ENCODE data around the gene NCKAP5L. TPM values are rescaled to one million over a fixed set of nuclear protein-coding genes. Genes with fewer than 3 reads are reported as not detected.
"Not testable (repeated sequence)": the region's sequence is repeated elsewhere in the genome, so short reads cannot be mapped to it uniquely, and the experiment has no call there.

NCKAP5L gene, protein sequence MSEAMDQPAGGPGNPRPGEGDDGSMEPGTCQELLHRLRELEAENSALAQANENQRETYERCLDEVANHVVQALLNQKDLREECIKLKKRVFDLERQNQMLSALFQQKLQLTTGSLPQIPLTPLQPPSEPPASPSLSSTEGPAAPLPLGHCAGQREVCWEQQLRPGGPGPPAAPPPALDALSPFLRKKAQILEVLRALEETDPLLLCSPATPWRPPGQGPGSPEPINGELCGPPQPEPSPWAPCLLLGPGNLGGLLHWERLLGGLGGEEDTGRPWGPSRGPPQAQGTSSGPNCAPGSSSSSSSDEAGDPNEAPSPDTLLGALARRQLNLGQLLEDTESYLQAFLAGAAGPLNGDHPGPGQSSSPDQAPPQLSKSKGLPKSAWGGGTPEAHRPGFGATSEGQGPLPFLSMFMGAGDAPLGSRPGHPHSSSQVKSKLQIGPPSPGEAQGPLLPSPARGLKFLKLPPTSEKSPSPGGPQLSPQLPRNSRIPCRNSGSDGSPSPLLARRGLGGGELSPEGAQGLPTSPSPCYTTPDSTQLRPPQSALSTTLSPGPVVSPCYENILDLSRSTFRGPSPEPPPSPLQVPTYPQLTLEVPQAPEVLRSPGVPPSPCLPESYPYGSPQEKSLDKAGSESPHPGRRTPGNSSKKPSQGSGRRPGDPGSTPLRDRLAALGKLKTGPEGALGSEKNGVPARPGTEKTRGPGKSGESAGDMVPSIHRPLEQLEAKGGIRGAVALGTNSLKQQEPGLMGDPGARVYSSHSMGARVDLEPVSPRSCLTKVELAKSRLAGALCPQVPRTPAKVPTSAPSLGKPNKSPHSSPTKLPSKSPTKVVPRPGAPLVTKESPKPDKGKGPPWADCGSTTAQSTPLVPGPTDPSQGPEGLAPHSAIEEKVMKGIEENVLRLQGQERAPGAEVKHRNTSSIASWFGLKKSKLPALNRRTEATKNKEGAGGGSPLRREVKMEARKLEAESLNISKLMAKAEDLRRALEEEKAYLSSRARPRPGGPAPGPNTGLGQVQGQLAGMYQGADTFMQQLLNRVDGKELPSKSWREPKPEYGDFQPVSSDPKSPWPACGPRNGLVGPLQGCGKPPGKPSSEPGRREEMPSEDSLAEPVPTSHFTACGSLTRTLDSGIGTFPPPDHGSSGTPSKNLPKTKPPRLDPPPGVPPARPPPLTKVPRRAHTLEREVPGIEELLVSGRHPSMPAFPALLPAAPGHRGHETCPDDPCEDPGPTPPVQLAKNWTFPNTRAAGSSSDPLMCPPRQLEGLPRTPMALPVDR (N-terminal part only)
- total RNA-seq: 24.8 TPM

DNA sequence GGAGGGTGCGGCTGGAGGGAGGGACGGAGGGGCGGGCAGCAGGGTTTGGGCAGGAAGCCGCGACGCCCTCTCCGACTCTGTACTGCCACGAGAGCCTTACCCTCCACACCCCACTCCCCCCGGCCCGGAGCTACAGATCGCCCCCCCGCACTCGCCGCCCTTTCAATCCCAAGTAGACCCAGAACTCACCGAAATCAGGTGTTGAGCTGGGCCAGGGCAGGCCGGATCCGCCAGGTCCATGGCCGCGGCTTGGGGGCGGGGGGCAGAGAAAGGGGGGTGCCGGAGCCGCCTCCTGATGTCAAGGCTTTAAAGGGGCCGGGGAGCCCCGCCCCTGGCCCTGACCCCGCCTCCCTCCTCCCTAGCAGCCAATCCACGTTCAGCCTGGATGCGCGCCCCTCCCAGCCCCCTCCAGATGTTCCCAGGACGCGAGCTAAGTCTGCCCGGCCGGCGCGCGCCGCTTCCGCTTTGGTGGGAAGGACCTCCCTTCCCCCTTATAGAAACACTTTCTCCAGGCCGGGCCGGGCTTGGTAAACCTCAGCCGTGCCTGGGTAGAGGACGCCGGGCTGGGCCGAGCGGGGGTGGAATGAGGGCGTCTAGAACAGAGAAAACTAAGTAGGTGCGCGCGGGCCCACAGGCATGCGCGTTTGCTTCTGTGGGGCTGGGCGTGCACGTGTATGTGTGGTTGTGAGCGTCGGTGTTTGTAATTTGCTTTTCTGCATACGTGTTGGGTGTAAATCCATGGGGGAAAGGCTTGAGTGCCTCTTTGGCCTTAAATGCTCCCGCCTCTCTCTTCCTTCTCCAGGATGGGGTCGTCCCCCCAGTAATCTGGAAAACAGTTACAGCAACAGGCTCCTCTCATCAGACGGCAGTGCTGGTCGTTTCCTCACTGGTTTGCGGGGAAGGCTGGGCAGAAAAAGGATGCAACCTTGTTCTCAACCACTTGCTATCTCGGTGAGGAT lies at the start of gene NCKAP5L:
NCKAP5L (minus strand) TSS at position 281 of the 959 bp plus-strand sequence. CDS start 24,369 bp downstream, outside the sequence.
- peak; percentile 81 to 98 (median 98) for DNase-seq (ENCODE audit: low read depth in 2 of 3, low spot score in 2 of 3)

DNA sequence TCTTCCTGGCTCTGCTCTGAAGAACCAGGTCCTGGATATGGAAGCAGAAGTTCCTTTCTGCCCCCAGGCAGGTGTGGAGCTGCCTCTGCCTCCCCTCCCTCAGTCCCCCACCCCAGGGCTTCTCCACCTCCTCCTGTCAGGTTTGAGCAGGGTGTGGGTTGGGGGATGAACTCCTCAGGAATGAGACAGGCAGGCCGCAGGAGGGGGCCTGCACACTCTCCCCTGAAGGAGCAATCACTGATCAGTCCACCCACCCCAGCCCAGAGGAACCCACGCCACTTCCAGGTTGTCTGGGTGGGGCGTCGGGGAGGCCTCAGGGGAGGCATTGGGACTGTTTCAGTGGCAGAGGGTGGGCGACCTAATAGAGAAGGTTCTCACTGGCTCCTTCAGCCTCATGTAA lies 48.9 kb upstream of the NCKAP5L start:
- DNase-seq (ENCODE audit: low read depth in 2 of 3, low spot score in 2 of 3): no peak

DNA sequence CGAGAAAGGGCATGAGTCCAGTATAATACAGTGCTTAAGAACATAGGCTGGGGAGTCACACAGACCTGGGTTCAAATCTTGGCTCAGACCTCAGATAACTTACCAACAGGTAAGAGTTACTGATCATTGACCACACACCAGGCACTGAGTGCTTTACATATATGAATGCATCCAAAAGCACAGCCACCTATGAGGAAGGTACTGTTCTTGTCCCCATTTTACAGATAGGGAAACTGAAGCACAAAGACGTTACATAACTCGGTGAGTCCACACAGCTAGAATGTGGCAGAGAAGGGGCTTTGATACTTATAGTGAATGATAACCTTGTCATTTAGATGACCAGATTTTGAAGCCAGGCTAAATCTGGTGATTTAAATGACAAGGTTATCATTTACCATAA lies 47.9 kb upstream of the NCKAP5L start:
- DNase-seq (ENCODE audit: low read depth in 2 of 3, low spot score in 2 of 3): no peak

DNA sequence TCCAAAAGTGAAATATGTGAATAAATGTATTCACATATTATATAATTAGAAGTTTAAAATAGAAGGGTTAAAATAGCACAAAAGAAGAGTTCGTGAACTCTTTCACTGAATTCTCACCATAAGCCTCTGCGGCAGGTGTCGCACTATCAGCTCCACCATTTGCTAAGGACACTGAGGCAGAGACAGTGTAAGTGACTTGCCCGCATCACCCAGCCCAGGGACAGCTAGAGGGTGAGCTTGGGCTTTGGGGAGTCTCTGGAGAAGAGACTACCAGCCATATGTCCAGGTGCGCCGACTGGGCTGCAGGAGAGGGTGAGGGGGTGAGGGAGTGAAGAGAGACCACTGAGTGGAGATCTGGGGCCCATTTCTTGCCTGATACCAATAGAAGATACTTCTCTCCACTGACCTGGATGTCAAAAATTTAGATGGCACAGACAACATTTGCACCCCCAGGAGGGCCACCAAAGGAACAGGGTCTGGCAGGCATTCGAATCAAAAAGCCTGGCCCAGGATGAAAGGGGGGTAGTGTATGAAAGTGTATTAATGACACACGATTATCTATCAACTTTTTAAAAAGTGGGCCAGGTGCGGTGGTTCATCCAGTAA lies 47.0 kb upstream of the NCKAP5L start:
- no peak for DNase-seq (ENCODE audit: low read depth in 2 of 3, low spot score in 2 of 3)

DNA sequence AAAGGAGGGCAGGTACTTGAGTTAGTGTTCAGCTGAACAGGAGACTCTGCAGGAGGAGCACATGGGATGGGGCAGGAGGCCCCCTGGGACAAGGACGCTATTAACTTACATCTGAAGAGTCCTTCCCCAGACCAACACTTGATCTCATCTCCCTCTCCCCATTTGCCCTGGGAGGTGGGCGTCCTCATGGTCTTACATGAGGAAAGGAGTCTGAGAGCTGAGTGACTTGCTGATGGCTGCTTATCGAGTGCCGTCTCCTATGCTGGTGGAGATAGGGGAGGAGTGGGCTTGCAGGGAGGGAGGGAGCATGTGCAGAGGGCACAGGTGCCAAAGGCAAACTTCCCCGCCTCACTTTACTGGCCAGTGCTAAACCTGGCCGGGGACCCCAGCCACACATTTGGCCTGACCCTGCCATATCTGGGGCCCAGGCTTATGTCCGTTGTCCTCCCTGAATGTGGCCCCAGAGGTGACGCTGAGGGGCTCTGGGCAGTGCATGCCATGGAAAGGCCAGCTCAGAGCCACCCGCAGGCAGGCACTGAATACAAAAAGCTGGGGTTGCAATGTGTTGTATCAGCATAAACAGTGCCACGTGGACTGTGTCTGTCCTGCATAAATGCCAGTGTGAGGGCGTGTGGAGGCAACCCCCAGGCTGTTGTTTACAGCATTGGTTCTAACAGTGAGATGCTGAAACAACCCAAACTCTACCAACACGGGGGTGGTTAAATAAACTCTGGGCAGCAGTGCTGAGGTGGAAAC lies 46.1 kb upstream of the NCKAP5L start:
- no peak for DNase-seq (ENCODE audit: low read depth in 2 of 3, low spot score in 2 of 3)

DNA sequence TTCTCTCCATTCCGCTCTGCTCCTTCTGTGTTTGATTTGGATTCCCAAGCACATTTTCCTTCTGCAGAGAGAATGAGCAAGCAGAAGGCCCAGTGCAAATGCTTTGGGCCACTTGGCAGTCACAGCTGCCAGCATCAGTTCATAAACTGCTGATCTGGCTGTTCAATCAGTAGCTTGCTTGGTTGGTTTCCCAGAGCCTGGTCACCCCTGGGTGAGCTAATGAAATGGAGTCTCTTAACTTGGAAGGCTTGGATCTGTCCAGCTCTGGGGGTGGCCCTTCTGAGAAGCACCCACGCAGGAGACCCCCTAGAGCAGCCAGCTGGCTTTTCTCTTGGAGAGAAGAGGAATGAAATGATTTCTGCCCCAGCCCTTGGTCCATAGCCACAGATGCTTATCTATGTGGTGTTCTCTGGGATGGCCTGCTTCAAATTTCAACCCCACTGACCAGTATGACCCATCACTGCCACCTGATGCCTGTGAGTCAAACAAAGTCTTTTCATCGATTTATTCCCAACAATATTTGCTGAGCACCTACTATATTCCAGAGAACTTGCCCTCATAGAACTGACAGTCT lies 45.2 kb upstream of the NCKAP5L start:
- DNase-seq (ENCODE audit: low read depth in 2 of 3, low spot score in 2 of 3): no peak

DNA sequence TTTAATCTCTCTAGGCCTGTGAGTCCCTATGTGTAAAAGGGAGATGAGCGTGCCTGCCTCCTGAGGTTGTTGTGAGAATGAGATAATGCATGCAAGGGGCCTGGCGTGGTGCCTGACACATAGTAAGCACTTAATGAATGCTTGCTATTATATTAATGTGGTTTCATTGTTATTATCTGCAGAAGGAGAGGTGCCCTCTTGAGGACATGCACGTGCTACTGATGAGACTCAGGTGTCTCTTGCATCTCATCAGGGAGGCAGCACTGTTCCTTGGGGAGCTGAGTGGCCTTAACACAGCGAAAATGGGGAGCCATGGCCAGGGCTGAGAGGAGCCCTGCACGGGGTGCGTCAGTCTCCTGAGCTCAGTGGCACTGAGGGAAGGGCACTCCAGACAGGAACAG lies 44.6 kb upstream of the NCKAP5L start:
- DNase-seq (ENCODE audit: low read depth in 2 of 3, low spot score in 2 of 3): no peak

DNA sequence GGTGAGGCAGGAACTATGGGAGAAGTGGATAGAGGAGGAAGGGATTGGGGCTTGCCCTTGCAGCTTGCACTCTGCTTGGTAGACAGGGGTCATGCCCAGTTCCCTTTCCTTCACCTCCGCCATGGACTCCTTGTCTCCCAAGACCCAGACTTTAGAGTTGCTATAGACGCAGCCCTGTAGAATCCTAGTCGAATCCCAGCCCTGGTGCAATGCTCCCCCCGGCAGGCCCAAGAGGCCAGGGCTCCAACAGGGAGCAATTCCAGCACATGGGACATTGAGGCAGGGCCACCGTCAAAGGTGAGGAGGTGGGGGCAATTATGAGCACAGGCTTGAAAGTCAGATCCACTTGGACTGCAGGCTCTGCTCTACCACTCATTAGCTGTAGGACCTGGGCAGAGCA lies 44.2 kb upstream of the NCKAP5L start:
- DNase-seq (ENCODE audit: low read depth in 2 of 3, low spot score in 2 of 3): no peak

DNA sequence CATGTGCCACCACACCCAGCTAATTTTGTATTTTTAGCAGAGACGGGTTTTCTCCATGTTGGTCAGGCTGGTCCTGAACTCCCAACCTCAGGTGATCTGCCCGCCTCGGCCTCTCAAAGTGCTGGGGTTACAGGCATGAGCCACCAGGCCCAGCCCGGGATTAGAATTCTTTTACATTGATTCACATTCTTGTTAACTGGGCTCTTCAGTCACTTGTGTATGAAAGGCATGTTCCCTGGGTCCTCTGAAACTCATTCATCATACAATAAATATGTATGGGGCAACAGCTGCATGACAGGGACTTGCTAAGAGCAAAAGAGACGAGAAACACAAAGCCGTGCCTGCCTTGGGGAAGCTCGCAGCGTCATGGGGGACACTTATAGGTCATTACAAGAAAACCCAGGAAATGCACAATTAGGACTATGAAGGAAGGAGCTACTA lies 43.6 kb upstream of the NCKAP5L start:
- DNase-seq (ENCODE audit: low read depth in 2 of 3, low spot score in 2 of 3): not testable (repeated sequence)

DNA sequence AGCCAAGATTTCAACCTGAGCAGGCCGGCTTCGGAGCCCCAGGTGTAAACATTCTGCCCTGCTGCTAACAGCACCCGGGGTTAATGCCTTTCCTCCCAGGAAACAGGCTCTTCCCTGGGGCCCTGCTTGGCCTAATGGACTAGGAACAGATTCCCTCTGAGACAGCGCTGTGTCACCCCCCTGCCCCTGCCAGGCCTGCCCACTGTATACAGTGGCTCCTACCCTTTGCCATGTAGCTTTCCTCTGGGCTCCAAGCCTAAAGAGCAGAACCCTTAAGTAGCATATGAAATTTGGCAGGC lies 43.0 kb upstream of the NCKAP5L start:
- DNase-seq (ENCODE audit: low read depth in 2 of 3, low spot score in 2 of 3): no peak

DNA sequence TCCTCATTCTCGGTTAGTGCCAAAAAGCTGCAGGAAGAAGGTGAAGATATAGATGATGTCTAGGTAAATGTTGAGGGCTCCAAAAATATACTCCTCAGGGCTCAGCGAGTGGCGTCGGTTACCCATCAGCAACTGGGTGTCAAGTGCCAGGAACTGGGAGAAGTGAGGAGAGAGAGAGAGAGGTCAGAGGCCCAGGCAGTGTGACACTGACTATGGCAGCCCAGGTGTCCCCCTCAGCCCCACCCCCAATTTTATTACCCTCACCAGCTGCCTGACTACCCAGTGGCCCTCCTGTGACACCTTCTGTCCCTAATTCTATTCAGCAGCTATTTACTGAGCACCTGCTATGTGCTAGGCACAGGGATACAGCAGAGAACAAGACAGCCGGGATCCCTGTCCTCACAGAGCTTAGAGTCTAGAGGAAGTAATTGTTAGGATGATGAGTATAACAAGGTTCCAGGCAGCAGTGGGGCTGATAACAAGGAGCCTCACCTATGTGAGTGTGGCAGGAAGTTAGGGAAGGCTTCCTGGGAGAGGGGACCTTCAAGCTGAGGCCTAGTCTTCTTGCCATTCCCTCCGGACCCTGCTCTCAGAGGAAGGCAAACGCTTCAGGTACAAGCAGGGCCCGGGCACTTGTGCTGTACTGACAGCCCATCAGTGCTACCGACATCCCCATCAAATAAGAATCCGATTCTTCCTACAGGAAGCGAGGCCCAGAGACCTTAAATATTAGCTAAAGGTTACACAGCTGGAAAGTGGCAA lies 42.5 kb upstream of the NCKAP5L start:
- no peak for DNase-seq (ENCODE audit: low read depth in 2 of 3, low spot score in 2 of 3)

DNA sequence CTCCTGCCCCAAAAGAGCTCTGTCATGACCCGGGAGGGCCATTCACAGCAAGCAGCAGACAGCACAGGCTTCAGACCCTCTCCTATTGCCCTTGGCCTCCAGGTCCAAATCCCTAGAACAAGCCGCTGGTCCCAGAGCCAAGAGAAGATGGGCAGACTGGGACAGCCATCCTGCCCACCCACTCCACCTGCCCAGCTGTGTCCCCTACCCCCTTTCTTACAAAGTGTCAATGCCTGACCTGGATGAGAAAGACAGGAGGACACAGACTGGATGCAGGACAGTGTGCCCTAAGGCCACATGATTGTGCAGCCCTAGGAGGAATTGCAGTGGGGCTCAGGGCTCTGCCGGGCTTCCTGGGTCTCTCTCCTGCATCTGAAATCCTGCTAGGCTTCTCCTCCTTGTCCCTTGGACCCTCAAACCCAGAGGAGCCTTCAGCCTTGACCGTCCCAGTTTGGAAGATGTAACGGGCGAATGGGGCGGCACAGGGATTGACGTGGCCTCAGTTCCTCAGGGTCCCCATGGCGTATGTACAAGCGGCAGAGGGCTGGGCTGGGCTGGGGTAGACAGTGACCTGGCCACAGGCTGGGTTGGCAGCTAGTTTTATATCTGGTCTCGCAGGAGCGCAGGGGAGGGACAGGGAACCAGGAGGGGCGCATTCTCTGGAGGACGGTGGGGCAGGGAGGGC lies 41.7 kb upstream of the NCKAP5L start:
- no peak for DNase-seq (ENCODE audit: low read depth in 2 of 3, low spot score in 2 of 3)

DNA sequence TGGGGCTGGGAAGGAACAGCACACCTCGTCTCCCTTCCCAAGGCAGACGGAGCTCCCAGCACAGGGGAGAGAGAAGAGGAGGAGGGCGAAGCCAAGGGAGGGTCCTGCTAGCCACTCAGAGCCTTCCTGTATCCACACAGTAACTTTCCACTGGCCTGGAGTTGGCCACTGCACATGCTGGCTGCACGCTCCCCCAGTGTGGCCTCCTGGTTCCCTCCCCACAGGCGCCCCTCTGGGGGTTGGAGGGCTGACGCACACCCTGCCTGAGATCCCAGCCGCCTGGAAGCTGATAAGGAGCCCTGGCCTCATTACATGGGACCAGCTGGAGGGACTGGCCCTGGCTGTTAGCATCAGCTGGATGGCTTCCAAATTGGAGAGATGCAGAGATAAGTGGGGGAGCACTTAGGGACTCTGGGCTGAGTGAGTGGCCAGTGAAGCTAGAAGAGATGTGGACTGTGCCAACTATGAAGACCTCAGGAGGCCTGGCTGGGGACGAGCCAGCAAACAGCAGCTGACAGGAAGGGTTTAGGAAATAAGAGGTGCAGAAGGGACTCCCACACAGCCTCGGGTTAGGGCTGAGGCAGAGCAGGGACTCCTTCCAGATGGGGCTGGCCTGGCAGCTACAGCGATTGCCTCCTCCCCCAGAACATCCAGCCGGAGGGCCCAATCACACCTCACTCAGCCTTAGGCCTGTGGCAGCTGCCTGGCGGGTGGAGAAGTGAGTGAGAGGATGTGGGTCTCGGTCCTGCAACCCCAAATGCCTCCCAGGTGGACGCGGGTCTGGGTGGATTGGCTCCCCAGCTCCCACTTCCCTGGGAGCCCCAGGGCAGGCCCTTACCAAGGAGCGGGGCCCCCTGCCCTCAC lies 41.0 kb upstream of the NCKAP5L start:
- DNase-seq (ENCODE audit: low read depth in 2 of 3, low spot score in 2 of 3): peak in 2 of 3 donors; percentile 67 to 86

DNA sequence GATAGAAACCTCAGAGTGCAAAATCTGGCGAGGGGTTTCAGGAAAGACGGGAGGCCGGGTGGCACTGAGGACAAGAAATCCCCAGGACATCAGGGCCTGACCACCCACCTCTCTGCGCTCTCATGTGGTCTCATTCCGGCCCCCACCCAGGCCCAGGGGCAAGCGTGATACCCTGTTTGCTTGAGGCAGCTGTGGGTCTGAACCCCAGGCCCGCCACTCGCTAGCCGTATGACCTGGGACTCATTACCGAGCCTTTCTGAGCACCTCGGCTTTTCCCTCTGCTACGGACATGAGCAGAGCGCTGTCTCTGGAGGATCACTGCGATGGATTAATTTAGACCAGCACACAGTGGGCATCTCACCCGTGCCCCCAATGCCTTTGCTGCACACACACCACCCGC lies 40.2 kb upstream of the NCKAP5L start:
- no peak for DNase-seq (ENCODE audit: low read depth in 2 of 3, low spot score in 2 of 3)

DNA sequence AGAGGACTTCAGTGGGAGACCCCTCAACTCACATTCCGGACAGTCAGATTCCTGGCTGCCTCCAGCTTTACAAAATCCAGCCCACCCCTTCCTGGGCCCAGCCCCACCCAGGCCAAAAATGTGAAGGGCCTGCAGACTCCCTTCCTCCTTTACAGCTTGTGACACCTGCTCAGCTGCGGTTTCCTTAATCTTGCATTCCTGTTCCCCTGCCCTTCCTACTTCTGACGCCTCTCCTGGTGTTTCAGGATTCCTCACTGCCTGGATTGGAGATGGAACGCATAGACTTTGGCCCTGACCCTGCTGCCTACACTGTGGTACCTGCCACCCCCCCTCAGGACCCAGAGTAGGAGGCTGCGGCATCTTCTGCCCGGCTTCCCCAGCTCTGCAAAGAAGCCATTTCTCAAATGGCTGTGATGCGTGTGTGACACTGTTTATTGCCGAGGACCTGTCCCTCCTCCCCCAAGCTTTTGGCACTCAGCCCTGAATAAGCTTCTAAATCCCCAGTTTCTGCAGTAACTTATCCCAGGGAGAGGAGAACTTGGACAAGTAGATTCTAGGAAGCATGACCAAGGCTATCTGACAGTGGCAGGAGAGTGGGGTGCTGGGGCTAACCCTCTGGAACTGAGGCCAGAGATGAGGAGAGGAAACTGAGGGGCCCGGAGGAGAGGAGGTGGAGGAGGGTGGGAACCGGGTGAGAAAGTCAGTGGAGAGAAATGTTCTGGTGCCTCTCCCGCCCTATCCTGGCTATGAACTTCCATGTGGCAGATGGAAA lies 39.5 kb upstream of the NCKAP5L start:
- no peak for DNase-seq (ENCODE audit: low read depth in 2 of 3, low spot score in 2 of 3)

Data from hematopoietic multipotent progenitor cell (in vitro differentiated cells).